Neural cell (in vitro differentiated cells): Measurements from ENCODE around the gene RYR1. TPM values are rescaled to one million over a fixed set of nuclear protein-coding genes. Genes with fewer than 3 reads are reported as not detected.
A peak's percentile ranks its signal among the peaks of the same experiment; 100 is the strongest.

Source experiments
- H2AFZ ChIP-seq: fragments of 200-600, 300-800 bp; sonication (generic), shearing (Covaris generic); 2 replicates; pipeline ENCODE4 v1.6.0; 2014; ENCODE audit warnings: low read depth, mild to moderate bottlenecking, antibody characterized with exemption, low read length, moderate library complexity
- H3F3A ChIP-seq: fragments of 200-600 bp; shearing (Covaris generic); 2 replicates; pipeline ENCODE4 v1.6.1; 2016; ENCODE audit warnings: mild to moderate bottlenecking, moderate library complexity, mixed read lengths, antibody characterized with exemption, low read length; ENCODE audit not compliant: insufficient read depth, poor library complexity, severe bottlenecking
- H3K27ac ChIP-seq: fragments of 200-600, 300-800 bp; sonication (generic), shearing (Covaris generic); 2 replicates; pipeline ENCODE4 v1.5.1; 2014; ENCODE audit warnings: mild to moderate bottlenecking, low read length, moderate library complexity
- H3K27me3 ChIP-seq: fragments of 300-800, 200-600 bp; sonication (generic), shearing (Covaris generic); 2 replicates; pipeline ENCODE4 v1.6.0; 2014; ENCODE audit warnings: mild to moderate bottlenecking, low read depth, low read length, moderate library complexity; ENCODE audit not compliant: insufficient read depth
- H3K36me3 ChIP-seq: fragments of 300-800, 200-600 bp; sonication (generic), shearing (Covaris generic); 2 replicates; pipeline ENCODE4 v1.5.1; 2014; ENCODE audit warnings: mild to moderate bottlenecking, antibody characterized with exemption, low read length, moderate library complexity; ENCODE audit not compliant: insufficient read depth
- H3K4me2 ChIP-seq: fragments of 300-800, 200-600 bp; sonication (generic), shearing (Covaris generic); 2 replicates; pipeline ENCODE4 v1.6.0; 2014; ENCODE audit warnings: mild to moderate bottlenecking, low read length
- H3K4me3 ChIP-seq: fragments of 300-800, 200-600 bp; sonication (generic), shearing (Covaris generic); 2 replicates; pipeline ENCODE4 v1.5.1; 2014; ENCODE audit warnings: mild to moderate bottlenecking, low read length, moderate library complexity
- H3K79me2 ChIP-seq: fragments of 200-600 bp; shearing (Covaris generic); replicated peaks from 2 replicates; pipeline ENCODE4 v1.6.0; 2014; ENCODE audit warnings: mild to moderate bottlenecking, low read length, moderate library complexity; ENCODE audit not compliant: insufficient read depth
- H3K9ac ChIP-seq: fragments of 300-800, 200-600 bp; sonication (generic), shearing (Covaris generic); 2 replicates; pipeline ENCODE4 v1.6.1; 2016; ENCODE audit warnings: mild to moderate bottlenecking, low read length, mixed read lengths
- H3K9me2 ChIP-seq: fragments of 200-600 bp; shearing (Covaris generic); 2 replicates; pipeline ENCODE4 v1.6.1; 2016; ENCODE audit warnings: mild to moderate bottlenecking, low read length, mixed read lengths; ENCODE audit not compliant: insufficient read depth
- H3K9me3 ChIP-seq: fragments of 200-600, 300-800 bp; sonication (generic), shearing (Covaris generic); 2 replicates; pipeline ENCODE4 v1.6.1; 2016; ENCODE audit warnings: mild to moderate bottlenecking, mixed run types, low read length, moderate library complexity, mixed read lengths
- H4K20me1 ChIP-seq: fragments of 200-600 bp; shearing (Covaris generic); 2 replicates; pipeline ENCODE4 v1.6.1; 2016; ENCODE audit warnings: mild to moderate bottlenecking, mixed run types; ENCODE audit not compliant: insufficient read depth
- EP300 ChIP-seq: fragments of 450-650 bp; conservative IDR thresholded peaks from 2 replicates; pipeline ENCODE4 v1.6.1; 2014; ENCODE audit warnings: antibody characterized with exemption, mild to moderate bottlenecking, moderate library complexity; ENCODE audit not compliant: poor library complexity, severe bottlenecking
- EZH2 ChIP-seq: fragments of 200-600, 300-800 bp; shearing (Covaris generic), sonication (generic); IDR thresholded peaks from 2 replicates; pipeline ENCODE4 v1.6.1; 2014; ENCODE audit warnings: antibody characterized with exemption, low read length, borderline replicate concordance, mild to moderate bottlenecking; ENCODE audit not compliant: insufficient read depth, poor library complexity, severe bottlenecking
- MXI1 ChIP-seq: fragments of 450-650 bp; conservative IDR thresholded peaks from 2 replicates; pipeline ENCODE4 v1.6.1; 2014; ENCODE audit warnings: antibody characterized with exemption, mild to moderate bottlenecking; ENCODE audit not compliant: poor library complexity, severe bottlenecking
- POLR2AphosphoS5 ChIP-seq: IDR thresholded peaks from 2 replicates; pipeline ENCODE4 v1.6.1; 2012
- RAD21 ChIP-seq: fragments of 450-650 bp; conservative IDR thresholded peaks from 2 replicates; pipeline ENCODE4 v1.6.1; 2014; ENCODE audit warnings: antibody characterized with exemption, mild to moderate bottlenecking, moderate library complexity
- SMC3 ChIP-seq: fragments of 450-650 bp; conservative IDR thresholded peaks from 2 replicates; pipeline ENCODE4 v1.6.1; 2014; ENCODE audit warnings: antibody characterized with exemption, mild to moderate bottlenecking, moderate library complexity; ENCODE audit not compliant: poor library complexity
- TAF1 ChIP-seq: IDR thresholded peaks from 2 replicates; pipeline ENCODE4 v1.6.1; 2012; ENCODE audit warnings: low read depth
- polyA plus RNA-seq: library from polyadenylated mRNA; depleted of rRNA; stranded (reverse); fragments of >200 nt; gene quantifications from 2 replicates; pipeline ENCODE4 v1.2.3, GENCODE V29; 2014
- TF ChIP-seq, protein P1 (sequence below): IDR thresholded peaks from 2 replicates; pipeline ENCODE4 v1.6.1; 2012; ENCODE audit warnings: borderline replicate concordance
- TF ChIP-seq, protein P2 (sequence below): fragments of 450-650 bp; IDR thresholded peaks from 2 replicates; pipeline ENCODE4 v1.5.1; 2014; ENCODE audit warnings: antibody characterized with exemption, mild to moderate bottlenecking, moderate library complexity; ENCODE audit not compliant: poor library complexity, severe bottlenecking

RYR1 gene
- polyA plus RNA-seq, 1 donor from 2014 or later, result 0.69 TPM

DNA sequence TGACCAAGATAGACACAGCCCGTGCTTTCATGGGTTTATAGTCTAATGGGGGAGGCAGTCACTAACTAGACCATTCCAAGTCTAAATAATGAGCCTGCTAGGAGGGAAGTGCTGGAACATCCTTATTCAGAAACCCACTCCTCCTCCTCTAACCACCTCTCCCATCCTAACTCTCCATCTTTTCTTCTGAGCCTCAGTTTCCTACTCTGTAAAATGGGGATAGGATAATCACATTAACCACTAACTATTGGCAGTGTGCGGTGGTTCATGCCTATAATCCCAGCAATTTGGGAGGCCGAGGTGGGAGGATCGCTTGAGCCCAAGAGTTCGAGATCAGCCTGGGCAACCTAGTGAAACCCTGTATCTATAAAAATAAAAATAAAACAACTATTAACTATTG is 115.6 kb downstream of the RYR1 start:
- TF ChIP-seq POLR2AphosphoS5 (no peak), MXI1 (no peak), SMC3 (no peak), EP300 (no peak), RAD21 (no peak), EZH2 (no peak), TAF1 (no peak)
- TF ChIP-seq, protein P1, sequence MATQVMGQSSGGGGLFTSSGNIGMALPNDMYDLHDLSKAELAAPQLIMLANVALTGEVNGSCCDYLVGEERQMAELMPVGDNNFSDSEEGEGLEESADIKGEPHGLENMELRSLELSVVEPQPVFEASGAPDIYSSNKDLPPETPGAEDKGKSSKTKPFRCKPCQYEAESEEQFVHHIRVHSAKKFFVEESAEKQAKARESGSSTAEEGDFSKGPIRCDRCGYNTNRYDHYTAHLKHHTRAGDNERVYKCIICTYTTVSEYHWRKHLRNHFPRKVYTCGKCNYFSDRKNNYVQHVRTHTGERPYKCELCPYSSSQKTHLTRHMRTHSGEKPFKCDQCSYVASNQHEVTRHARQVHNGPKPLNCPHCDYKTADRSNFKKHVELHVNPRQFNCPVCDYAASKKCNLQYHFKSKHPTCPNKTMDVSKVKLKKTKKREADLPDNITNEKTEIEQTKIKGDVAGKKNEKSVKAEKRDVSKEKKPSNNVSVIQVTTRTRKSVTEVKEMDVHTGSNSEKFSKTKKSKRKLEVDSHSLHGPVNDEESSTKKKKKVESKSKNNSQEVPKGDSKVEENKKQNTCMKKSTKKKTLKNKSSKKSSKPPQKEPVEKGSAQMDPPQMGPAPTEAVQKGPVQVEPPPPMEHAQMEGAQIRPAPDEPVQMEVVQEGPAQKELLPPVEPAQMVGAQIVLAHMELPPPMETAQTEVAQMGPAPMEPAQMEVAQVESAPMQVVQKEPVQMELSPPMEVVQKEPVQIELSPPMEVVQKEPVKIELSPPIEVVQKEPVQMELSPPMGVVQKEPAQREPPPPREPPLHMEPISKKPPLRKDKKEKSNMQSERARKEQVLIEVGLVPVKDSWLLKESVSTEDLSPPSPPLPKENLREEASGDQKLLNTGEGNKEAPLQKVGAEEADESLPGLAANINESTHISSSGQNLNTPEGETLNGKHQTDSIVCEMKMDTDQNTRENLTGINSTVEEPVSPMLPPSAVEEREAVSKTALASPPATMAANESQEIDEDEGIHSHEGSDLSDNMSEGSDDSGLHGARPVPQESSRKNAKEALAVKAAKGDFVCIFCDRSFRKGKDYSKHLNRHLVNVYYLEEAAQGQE, result no peak
- TF ChIP-seq, protein P2, sequence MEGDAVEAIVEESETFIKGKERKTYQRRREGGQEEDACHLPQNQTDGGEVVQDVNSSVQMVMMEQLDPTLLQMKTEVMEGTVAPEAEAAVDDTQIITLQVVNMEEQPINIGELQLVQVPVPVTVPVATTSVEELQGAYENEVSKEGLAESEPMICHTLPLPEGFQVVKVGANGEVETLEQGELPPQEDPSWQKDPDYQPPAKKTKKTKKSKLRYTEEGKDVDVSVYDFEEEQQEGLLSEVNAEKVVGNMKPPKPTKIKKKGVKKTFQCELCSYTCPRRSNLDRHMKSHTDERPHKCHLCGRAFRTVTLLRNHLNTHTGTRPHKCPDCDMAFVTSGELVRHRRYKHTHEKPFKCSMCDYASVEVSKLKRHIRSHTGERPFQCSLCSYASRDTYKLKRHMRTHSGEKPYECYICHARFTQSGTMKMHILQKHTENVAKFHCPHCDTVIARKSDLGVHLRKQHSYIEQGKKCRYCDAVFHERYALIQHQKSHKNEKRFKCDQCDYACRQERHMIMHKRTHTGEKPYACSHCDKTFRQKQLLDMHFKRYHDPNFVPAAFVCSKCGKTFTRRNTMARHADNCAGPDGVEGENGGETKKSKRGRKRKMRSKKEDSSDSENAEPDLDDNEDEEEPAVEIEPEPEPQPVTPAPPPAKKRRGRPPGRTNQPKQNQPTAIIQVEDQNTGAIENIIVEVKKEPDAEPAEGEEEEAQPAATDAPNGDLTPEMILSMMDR, result no peak
- Histone ChIP-seq H4K20me1 (no peaks in the 10 kb centered on the region), H3K79me2 (no peaks in the 10 kb centered on the region), H3K9me2 (no peaks in the 10 kb centered on the region), H2AFZ (no peak overlapping the region), H3K9me3 (no peaks in the 10 kb centered on the region), H3K27me3 (no peaks in the 10 kb centered on the region), H3K27ac (no peak overlapping the region), H3K4me3 (no peak overlapping the region), H3K4me2 (no peak overlapping the region), H3K36me3 (no peaks in the 10 kb centered on the region), H3F3A (no peaks in the 10 kb centered on the region), H3K9ac (no peak overlapping the region)

DNA sequence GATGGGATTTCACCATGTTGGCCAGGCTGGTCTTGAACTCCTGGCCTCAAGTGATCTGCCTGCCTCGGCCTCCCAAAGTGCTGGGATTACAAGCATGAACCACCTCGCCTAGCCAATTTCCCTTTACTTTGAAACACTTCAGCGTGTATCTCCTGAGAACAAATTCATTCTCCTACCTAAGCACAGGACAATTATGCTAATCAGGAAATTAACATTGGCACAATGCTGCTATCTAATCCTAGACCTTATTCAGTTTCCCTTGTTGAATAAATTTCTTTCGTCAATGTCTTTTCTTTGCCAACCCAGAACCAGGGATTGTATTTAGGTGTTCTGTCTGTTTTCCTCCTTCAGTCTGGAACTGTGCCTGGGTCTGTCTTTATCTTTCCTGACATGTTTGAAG is 116.5 kb downstream of the RYR1 start:
- Histone ChIP-seq H3K36me3 (no peaks in the 10 kb centered on the region), H3K27me3 (no peaks in the 10 kb centered on the region), H4K20me1 (no peaks in the 10 kb centered on the region), H3K27ac (peak overlapping the region; percentile 18), H3F3A (no peaks in the 10 kb centered on the region), H3K9me2 (no peaks in the 10 kb centered on the region), H3K79me2 (no peaks in the 10 kb centered on the region), H3K9me3 (no peaks in the 10 kb centered on the region), H3K4me2 (no peak overlapping the region), H2AFZ (no peak overlapping the region), H3K9ac (no peak overlapping the region), H3K4me3 (no peak overlapping the region)
- TF ChIP-seq, protein P1, result no peak
- no peak for TF ChIP-seq TAF1
- no peak for TF ChIP-seq MXI1
- no peak for TF ChIP-seq EZH2
- TF ChIP-seq RAD21, result no peak
- TF ChIP-seq, protein P2, result no peak
- TF ChIP-seq POLR2AphosphoS5, result no peak
- TF ChIP-seq SMC3, result no peak
- no peak for TF ChIP-seq EP300
